HG02623 (cell line): ENCODE results near the gene DMTF1.
"Not testable (repeated sequence)": the region's sequence is repeated elsewhere in the genome, so short reads cannot be mapped to it uniquely, and the experiment has no call there.

Experiments
- ATAC-seq: cut with Tn5 transposase; IDR thresholded peaks from one replicate; pipeline ENCODE4 v1.9.1; 2021; ENCODE audit warnings: moderate library complexity; ENCODE audit not compliant: unreplicated experiment

Gene DMTF1

DNA sequence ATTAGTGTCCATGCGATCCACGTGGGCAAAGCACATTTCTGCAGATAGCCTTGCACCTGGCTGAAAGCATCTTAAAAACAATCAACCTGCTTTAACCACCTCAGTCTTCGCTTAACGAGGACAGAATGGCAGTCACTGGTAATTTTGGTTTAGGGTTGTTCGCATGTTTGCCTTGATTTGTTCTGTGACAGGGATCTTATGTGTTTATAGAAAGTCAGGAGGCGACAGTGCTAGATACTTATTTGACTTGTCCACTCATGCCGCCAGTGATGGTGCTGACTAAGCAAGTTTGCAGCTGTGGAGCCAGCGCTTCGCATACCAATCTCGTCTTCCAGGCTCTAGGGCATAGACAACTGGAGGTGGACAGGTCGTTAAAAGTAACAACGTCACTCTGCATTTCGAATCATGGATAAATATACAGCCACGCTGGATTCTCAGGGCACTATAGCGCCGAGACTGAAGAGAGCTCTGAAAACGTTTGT is 68.5 kb downstream of the DMTF1 start:
- no peak for ATAC-seq

DNA sequence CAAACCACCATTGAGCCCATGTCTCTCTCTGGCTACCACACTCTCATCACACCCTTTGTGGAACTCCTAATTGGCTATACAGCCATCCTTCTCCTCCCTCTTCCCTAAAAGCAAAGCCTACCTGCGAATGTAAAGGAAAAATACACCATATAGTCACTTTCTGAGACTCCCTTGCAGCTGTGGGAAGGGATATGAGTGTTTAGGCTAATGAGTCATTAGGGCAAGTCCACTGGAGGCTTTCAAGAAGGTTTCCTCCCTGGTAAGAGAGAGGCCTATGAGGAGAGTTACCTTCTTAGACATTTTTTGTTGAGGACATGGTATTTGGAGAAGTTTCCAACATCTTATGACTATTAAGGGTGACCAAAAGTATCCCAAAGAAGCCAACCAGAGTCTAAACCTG is 71.4 kb downstream of the DMTF1 start:
- ATAC-seq: no peak

GRCh38 chr7:87225696-87226095 is 73.4 kb downstream of the DMTF1 start:
- no peak for ATAC-seq

- ATAC-seq: peak; percentile 60
Measured at GRCh38 chr7:87226495-87226894, 74.2 kb downstream of the DMTF1 start.

GRCh38 chr7:87231258-87231657 is 79.0 kb downstream of the DMTF1 start:
- ATAC-seq: no peak

DNA sequence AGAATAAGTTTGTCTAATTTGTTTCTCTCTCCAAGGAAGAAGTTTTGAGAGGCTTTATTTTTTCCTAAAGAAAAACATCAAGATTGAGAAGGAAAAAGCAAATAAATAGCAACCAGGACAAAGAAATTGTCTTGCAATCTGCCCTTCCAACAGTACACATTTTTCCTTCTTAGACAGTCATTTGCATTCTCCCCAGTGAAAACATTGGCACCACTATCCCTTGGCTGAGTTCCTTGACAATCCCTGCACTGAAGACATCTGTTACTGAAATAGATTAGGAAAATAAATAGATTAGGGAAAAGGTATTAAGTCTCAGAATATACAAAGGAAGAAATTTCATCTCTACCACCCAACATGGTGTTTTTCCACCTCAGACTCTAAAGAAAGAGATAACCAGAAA is 79.5 kb downstream of the DMTF1 start:
- ATAC-seq: no peak

DNA sequence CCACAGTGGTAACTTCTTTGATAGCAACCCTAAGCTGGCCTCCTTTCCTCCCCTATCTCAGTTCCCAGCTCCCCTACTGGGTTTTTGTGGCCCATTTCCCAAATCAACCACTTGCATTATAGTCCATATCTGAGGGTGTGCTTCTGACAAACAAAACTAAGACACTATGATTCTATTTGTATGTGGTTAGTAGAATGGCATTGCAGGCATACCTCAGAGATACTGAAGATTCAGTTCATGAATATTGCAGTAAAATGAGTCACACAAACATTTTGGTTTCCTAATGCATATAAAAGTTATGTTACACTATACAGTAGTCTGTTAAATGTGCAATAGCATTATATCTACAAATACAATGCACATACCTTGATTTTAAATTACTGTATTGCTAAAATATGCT is 82.7 kb downstream of the DMTF1 start:
- no peak for ATAC-seq

DNA sequence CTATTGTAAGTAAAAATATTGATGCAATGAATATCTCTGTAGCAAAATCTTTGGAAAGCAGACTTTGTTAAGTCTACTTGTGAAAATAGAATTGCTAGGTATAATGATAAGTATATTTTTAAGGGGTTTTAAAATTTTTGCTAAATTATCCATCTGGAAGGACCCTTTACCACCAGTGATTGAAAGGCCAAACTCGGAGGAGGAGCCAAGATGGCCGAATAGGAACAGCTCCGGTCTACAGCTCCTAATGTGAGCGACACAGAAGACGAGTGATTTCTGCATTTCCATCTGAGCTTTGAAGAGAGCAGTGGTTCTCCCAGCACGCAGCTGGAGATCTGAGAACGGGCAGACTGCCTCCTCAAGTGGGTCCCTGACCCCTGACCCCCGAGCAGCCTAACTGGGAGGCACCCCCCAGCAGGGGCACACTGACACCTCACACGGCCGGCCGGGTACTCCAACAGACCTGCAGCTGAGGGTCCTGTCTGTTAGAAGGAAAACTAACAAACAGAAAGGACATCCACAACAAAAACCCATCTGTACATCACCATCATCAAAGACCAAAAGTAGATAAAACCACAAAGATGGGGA is 86.3 kb downstream of the DMTF1 start:
- ATAC-seq: not testable (repeated sequence)

GRCh38 chr7:87245671-87246070 is 93.4 kb downstream of the DMTF1 start:
- not testable (repeated sequence) for ATAC-seq
